HEK293 (cell line): ENCODE data around the gene CDH12.

Source experiments
- BCL6B ChIP-seq: fragments of 450-650 bp; formaldehyde crosslinking; IDR thresholded peaks from 2 replicates; pipeline ENCODE4 v1.5.1; 2017; ENCODE audit warnings: missing biosample characterization, missing genetic modification characterization
- CTCF ChIP-seq: fragments of 450-650 bp; formaldehyde crosslinking; IDR thresholded peaks from 2 replicates; pipeline ENCODE4 v1.5.1; 2016; ENCODE audit warnings: missing biosample characterization, missing genetic modification characterization
- ELK4 ChIP-seq: IDR thresholded peaks from 2 replicates; pipeline ENCODE4 v1.6.1; 2011; ENCODE audit warnings: mild to moderate bottlenecking, low read depth, low read length, borderline replicate concordance
- HIC1 ChIP-seq: fragments of 450-650 bp; formaldehyde crosslinking; IDR thresholded peaks from 2 replicates; pipeline ENCODE4 v1.5.1; 2016; ENCODE audit warnings: missing biosample characterization, missing genetic modification characterization
- TCF7L2 ChIP-seq: IDR thresholded peaks from 2 replicates; pipeline ENCODE4 v1.6.1; 2011; ENCODE audit warnings: low read depth, mild to moderate bottlenecking, inconsistent platforms, low read length, moderate library complexity, borderline replicate concordance
- ZBTB20 ChIP-seq: fragments of 450-650 bp; formaldehyde crosslinking; IDR thresholded peaks from 2 replicates; pipeline ENCODE4 v1.5.1; 2016; ENCODE audit warnings: missing biosample characterization, missing genetic modification characterization
- ZEB2 ChIP-seq: fragments of 450-650 bp; formaldehyde crosslinking; IDR thresholded peaks from 2 replicates; pipeline ENCODE4 v1.5.1; 2016; ENCODE audit warnings: missing biosample characterization, missing genetic modification characterization
- ZIC2 ChIP-seq: fragments of 450-650 bp; formaldehyde crosslinking; IDR thresholded peaks from 2 replicates; pipeline ENCODE4 v1.5.1; 2016; ENCODE audit warnings: missing biosample characterization, missing genetic modification characterization
- ZNF280D ChIP-seq: fragments of 450-650 bp; formaldehyde crosslinking; IDR thresholded peaks from 2 replicates; pipeline ENCODE4 v1.5.1; 2016; ENCODE audit warnings: missing biosample characterization, missing genetic modification characterization
- ZNF398 ChIP-seq: fragments of 450-650 bp; formaldehyde crosslinking; IDR thresholded peaks from 2 replicates; pipeline ENCODE4 v1.5.1; 2017; ENCODE audit warnings: missing biosample characterization, missing genetic modification characterization
- ZSCAN30 ChIP-seq: fragments of 450-650 bp; IDR thresholded peaks from 2 replicates; pipeline ENCODE4 v1.5.1; 2018; ENCODE audit warnings: missing biosample characterization, mild to moderate bottlenecking, missing genetic modification characterization, moderate library complexity

- TF ChIP-seq ZNF280D (tag by site-specific recombination): no peak
- no peak for TF ChIP-seq CTCF (tag by site-specific recombination)
- no peak for TF ChIP-seq TCF7L2
- no peak for TF ChIP-seq ZIC2 (tag by site-specific recombination)
- TF ChIP-seq ZNF398 (tag by site-specific recombination): no peak
- TF ChIP-seq BCL6B (tag by site-specific recombination): no peak
- TF ChIP-seq ZEB2: no peak
- TF ChIP-seq ZBTB20 (tag by site-specific recombination): no peak
- no peak for TF ChIP-seq ELK4
- TF ChIP-seq ZSCAN30: no peak
- TF ChIP-seq HIC1 (tag by site-specific recombination): no peak
These were observed 607.4 kb downstream of the CDH12 start for GRCh38 chr5:22245770-22246169.
